Kidney (tissue), 14 donors: ENCODE results near the gene PLD1. TPM values are rescaled to one million over a fixed set of nuclear protein-coding genes. Genes with fewer than 3 reads are reported as not detected.

Experiments used
- DNase-seq, 5 donors: peaks; one replicate each; pipeline ENCODE4 v3.0.0-alpha.2; 2013 to 2020
- FAIRE-seq: peaks from 2 replicates; lab custom pipeline; 2012; peaks lifted over from hg19 to GRCh38; lab: Jason Lieb, UNC
- H3K27ac ChIP-seq, 2 donors: one replicate each; pipeline ENCODE4 v1.7.0; 2013; ENCODE audit warnings: low read depth in 2 of 2, low read length in 2 of 2, inconsistent platforms in 1 of 2
- H3K27me3 ChIP-seq: one replicate; pipeline ENCODE4 v1.7.1; 2013; ENCODE audit warnings: low read length, inconsistent platforms; ENCODE audit not compliant: control insufficient read depth, insufficient read depth
- H3K36me3 ChIP-seq, 3 donors: one replicate each; pipeline versions ENCODE4 v1.7.0 to v1.7.1; 2013; ENCODE audit warnings: low read length in 3 of 3, control low read depth in 1 of 3, inconsistent platforms in 1 of 3; ENCODE audit not compliant: insufficient read depth in 3 of 3, control insufficient read depth in 2 of 3
- H3K4me1 ChIP-seq, 3 donors: one replicate each; pipeline versions ENCODE4 v1.7.0 to v1.7.1; 2013; ENCODE audit warnings: low read length in 3 of 3, inconsistent platforms in 1 of 3, low read depth in 1 of 3; ENCODE audit not compliant: control insufficient read depth in 2 of 3, insufficient read depth in 2 of 3
- H3K4me3 ChIP-seq, 3 donors: one replicate each; pipeline versions ENCODE4 v1.7.0 to v1.8.1; 2013; ENCODE audit warnings: low read length in 3 of 3, control low read depth in 1 of 3, inconsistent platforms in 1 of 3
- H3K9ac ChIP-seq, 3 donors: one replicate each; pipeline versions ENCODE4 v1.7.0 to v1.7.1; 2013; ENCODE audit warnings: low read length in 3 of 3, control low read depth in 1 of 3, inconsistent platforms in 1 of 3
- H3K9me3 ChIP-seq, 3 donors: one replicate each; pipeline versions ENCODE4 v1.7.0 to v1.7.1; 2013; ENCODE audit warnings: low read length in 3 of 3, control low read depth in 1 of 3, inconsistent platforms in 1 of 3; ENCODE audit not compliant: control insufficient read depth in 2 of 3, insufficient read depth in 1 of 3
- intact Hi-C: fragments of 100-400 bp; cut with DNase I; formaldehyde crosslinking; loops from one replicate; pipeline ENCODE4 v1.11.1; 2022
- polyA plus RNA-seq: library from polyadenylated mRNA; stranded (reverse); fragments of 350-450 nt; fragmentation: Illumina TruSeq; extraction: RNeasy Lipid Tissue Mini Kit (QIAGEN cat#74804); gene quantifications from one replicate; pipeline ENCODE4 v1.2.3, GENCODE V29; 2014; ENCODE audit warnings: low read depth, low replicate concordance; ENCODE audit not compliant: insufficient read depth
- total RNA-seq: library from RNA; stranded (reverse); fragmentation: NEBNext Ultra II Directional; extraction: Animal tissue kit (Norgen Biotek cat#: 25700); gene quantifications from one replicate; pipeline ENCODE4 v1.2.1, GENCODE V29; 2021
- TF ChIP-seq, protein P1 (sequence below): IDR thresholded peaks from 3 replicates; pipeline ENCODE4 v1.5.1; 2012; ENCODE audit warnings: mild to moderate bottlenecking, moderate library complexity, borderline replicate concordance; ENCODE audit not compliant: insufficient read depth; ENCODE audit errors: extremely low read depth
- donor health status: control.
- donor health status: control.
- donor health status: control.
- donor health status: control.
- donor health status: control.
- donor health status: DM: yes; HTN: yes; CAD: no.
- donor health status: Normal renal cell carcinoma (clear cell type).

Gene PLD1
- total and polyA plus RNA-seq, 2 donors from 2014 or later = 11.2 to 24.3 TPM

DNA sequence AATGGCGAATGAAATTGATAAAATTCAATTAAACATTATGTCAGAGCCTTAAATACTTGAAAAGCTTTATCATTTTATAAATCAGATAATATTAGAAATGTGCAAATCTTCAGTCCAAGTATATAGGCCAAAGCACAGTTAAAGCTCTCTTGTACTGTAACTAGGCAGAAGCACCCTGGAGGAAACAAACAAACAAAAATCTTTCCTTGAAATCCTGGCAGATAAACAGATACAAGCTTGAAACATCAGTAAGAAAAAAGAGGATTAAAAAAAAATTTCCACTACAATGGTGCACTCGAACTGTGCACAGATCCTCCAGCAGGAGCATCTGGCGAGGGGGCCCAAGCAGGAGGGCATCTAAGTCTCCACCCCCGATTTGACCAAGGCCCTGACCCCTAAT lies 166.6 kb downstream of the PLD1 start:
- H3K9me3 ChIP-seq = no peaks in the 10 kb centered on the region
- no peak overlapping the region for H3K27ac ChIP-seq
- TF ChIP-seq, protein P1, sequence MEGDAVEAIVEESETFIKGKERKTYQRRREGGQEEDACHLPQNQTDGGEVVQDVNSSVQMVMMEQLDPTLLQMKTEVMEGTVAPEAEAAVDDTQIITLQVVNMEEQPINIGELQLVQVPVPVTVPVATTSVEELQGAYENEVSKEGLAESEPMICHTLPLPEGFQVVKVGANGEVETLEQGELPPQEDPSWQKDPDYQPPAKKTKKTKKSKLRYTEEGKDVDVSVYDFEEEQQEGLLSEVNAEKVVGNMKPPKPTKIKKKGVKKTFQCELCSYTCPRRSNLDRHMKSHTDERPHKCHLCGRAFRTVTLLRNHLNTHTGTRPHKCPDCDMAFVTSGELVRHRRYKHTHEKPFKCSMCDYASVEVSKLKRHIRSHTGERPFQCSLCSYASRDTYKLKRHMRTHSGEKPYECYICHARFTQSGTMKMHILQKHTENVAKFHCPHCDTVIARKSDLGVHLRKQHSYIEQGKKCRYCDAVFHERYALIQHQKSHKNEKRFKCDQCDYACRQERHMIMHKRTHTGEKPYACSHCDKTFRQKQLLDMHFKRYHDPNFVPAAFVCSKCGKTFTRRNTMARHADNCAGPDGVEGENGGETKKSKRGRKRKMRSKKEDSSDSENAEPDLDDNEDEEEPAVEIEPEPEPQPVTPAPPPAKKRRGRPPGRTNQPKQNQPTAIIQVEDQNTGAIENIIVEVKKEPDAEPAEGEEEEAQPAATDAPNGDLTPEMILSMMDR = no peak
- H3K9ac ChIP-seq = no peak overlapping the region
- DNase-seq = no peak
- peaks cover 0 to 14% (median 9%) of the 10 kb centered on the region in 3 donors for H3K4me1 ChIP-seq
- intact Hi-C loops = loop anchor here (10.0 kb wide), 1 partner anchor 701 kb away; no protein-coding TSS in a partner anchor
- no peak overlapping the region for H3K4me3 ChIP-seq
- no peaks in the 10 kb centered on the region for H3K27me3 ChIP-seq
- no peak for FAIRE-seq
- H3K36me3 ChIP-seq = peaks cover 0 to 3% (median under 1%) of the 10 kb centered on the region in 3 donors

DNA sequence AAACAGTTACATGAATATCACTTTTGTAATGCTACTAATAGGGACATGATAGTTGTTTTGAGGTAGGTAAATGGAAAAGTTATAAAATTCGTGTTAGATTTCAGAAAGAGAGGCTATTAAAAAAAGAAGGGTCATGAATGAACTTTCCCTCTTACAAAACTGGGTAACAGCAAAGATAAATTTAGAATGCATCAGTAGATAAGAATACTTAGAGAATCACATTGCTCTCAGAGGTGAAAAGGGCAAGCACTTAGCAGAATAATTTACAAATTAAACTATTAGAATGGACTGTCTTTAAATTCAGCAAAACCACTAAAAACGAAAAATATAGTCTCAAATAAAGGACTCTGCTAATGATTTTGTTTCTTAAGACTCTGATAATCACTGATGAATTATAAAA lies 167.2 kb downstream of the PLD1 start:
- no peaks in the 10 kb centered on the region for H3K9me3 ChIP-seq
- DNase-seq (no peak), FAIRE-seq (no peak)
- H3K36me3 ChIP-seq = peaks cover 0 to 5% (median 3%) of the 10 kb centered on the region in 3 donors
- H3K9ac ChIP-seq = no peak overlapping the region
- H3K27ac ChIP-seq = no peak overlapping the region
- TF ChIP-seq, protein P1 = no peak
- H3K4me1 ChIP-seq = peaks cover 0 to 14% (median 9%) of the 10 kb centered on the region in 3 donors
- intact Hi-C loops = loop anchor here (10.0 kb wide), 1 partner anchor 702 kb away; no protein-coding TSS in a partner anchor
- H3K4me3 ChIP-seq = no peak overlapping the region
- H3K27me3 ChIP-seq = no peaks in the 10 kb centered on the region

DNA sequence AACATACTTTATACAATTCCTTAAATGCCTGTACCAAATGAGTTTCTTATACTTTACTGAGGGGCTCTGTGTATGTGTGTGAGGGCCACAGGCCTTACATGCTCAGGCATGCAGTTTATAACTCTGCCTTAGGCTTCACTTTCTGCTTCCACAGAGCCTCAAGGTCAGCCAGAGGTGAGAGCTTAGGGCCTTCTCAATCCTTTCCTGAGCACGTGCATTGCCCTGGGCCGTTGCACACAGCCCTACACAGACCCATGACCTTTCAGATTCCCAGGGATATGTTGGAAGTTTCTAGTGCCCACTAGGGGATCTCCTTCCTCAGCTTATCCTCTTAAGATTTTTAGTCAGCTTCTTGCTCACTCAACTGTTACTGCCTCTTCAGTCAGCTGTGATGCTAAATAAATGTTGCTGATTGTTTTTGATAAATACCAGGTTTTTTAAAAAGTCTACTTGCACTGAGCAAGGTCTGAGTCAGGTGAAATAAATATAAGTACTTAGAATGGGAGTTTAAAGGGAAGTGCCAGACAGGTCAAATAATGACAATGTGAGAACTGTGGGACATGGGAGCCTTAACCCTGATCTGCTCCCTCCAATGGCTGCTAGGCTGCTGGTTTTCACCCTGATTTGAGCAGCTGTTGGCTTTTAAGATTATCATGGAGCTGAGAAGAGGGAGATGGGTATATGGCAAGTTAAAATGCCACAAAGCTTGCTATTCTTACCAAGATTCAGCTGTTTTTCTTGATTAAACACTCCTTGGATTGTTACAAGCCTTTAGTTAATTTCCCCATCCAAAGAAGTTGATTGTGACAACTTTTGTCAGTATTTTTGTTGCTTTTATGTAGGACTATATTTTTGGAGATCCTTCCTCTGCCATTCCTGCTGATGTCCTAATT lies 169.5 kb downstream of the PLD1 start:
- Histone ChIP-seq H3K4me3 (no peak overlapping the region), H3K27me3 (no peaks in the 10 kb centered on the region), H3K9me3 (no peaks in the 10 kb centered on the region), H3K9ac (no peak overlapping the region), H3K36me3 (peaks cover 0 to 7% (median 5%) of the 10 kb centered on the region in 3 donors), H3K27ac (peak overlapping the region; percentile 44 to 45), H3K4me1 (peaks cover 0 to 9% (median 8%) of the 10 kb centered on the region in 3 donors)
- TF ChIP-seq, protein P1 = no peak
- intact Hi-C loops = loop anchor here (10.0 kb wide), 1 partner anchor 704 kb away; no protein-coding TSS in a partner anchor
- no peak for FAIRE-seq
- peak in 4 of 5 donors; percentile 50 to 69 (median 59) for DNase-seq
